HepG2 (cell line): ENCODE measurements around the gene SRC. TPM values are rescaled to one million over a fixed set of nuclear protein-coding genes. Genes with fewer than 3 reads are reported as not detected.

Experiments
- CREB1 ChIP-seq, 2 experiments: fragments of 450-650 bp in 1 of 2; IDR thresholded peaks; 2 replicates each; pipeline ENCODE4 v1.6.1; 2016 to 2017; ENCODE audit warnings: control low read depth in 1 of 2, mild to moderate bottlenecking in 1 of 2, missing compliant biosample characterization in 1 of 2, missing genetic modification characterization in 1 of 2
- FOXC1 ChIP-seq: sonication (generic); formaldehyde crosslinking; IDR thresholded peaks from 2 replicates; pipeline ENCODE4 v1.8.0; 2022; ENCODE audit warnings: mild to moderate bottlenecking, missing genetic modification reagents, borderline replicate concordance
- KLF16 ChIP-seq, 2 experiments: sonication (generic) in 1 of 2; formaldehyde crosslinking in 1 of 2; IDR thresholded peaks; 2 replicates each; pipeline versions ENCODE4 v1.6.1 to v1.8.0; 2016 to 2023; ENCODE audit warnings: missing genetic modification reagents in 2 of 2, missing compliant biosample characterization in 1 of 2
- MXD3 ChIP-seq: IDR thresholded peaks from 2 replicates; pipeline ENCODE4 v1.6.1; 2016; ENCODE audit warnings: mild to moderate bottlenecking, missing biosample characterization, missing genetic modification reagents
- NAIF1 ChIP-seq: sonication (generic); formaldehyde crosslinking; IDR thresholded peaks from 2 replicates; pipeline ENCODE4 v1.5.0; 2020; ENCODE audit warnings: mild to moderate bottlenecking, missing genetic modification reagents, borderline replicate concordance
- NFYC ChIP-seq: IDR thresholded peaks from 2 replicates; pipeline ENCODE4 v1.6.1; 2016; ENCODE audit warnings: missing genetic modification reagents, missing compliant biosample characterization
- RXRB ChIP-seq: IDR thresholded peaks from 2 replicates; pipeline ENCODE4 v1.6.1; 2016; ENCODE audit warnings: borderline replicate concordance, missing genetic modification reagents, missing compliant biosample characterization
- SNAPC4 ChIP-seq: sonication (generic); formaldehyde crosslinking; IDR thresholded peaks from 2 replicates; pipeline ENCODE4 v1.4.0; 2020; ENCODE audit warnings: mild to moderate bottlenecking, missing genetic modification reagents
- STAG1 ChIP-seq: sonication (generic); formaldehyde crosslinking; IDR thresholded peaks from 2 replicates; pipeline ENCODE4 v1.4.0; 2020; ENCODE audit warnings: missing genetic modification reagents
- TBL1XR1 ChIP-seq: fragments of 150-350 bp; IDR thresholded peaks from 2 replicates; pipeline ENCODE4 v1.6.1; 2014; ENCODE audit warnings: borderline replicate concordance, low read length; ENCODE audit not compliant: partially characterized antibody
- TFDP1 ChIP-seq: IDR thresholded peaks from 2 replicates; pipeline ENCODE4 v1.6.1; 2016; ENCODE audit warnings: missing compliant biosample characterization, missing genetic modification reagents, borderline replicate concordance
- U2AF2 ChIP-seq: fragments of 200-400 bp; formaldehyde crosslinking; IDR thresholded peaks from 2 replicates; pipeline ENCODE4 v1.6.1; 2017; ENCODE audit warnings: low read depth, mild to moderate bottlenecking, low read length
- ZNF326 ChIP-seq: sonication (generic); formaldehyde crosslinking; IDR thresholded peaks from 2 replicates; pipeline ENCODE4 v1.4.0; 2020; ENCODE audit warnings: missing genetic modification reagents, borderline replicate concordance
- ZNF414 ChIP-seq: sonication (generic); formaldehyde crosslinking; IDR thresholded peaks from 2 replicates; pipeline ENCODE4 v1.5.0; 2020; ENCODE audit warnings: missing genetic modification reagents
- ZNF441 ChIP-seq: sonication (generic); formaldehyde crosslinking; IDR thresholded peaks from 2 replicates; pipeline ENCODE4 v1.7.0; 2021; ENCODE audit warnings: missing genetic modification reagents, borderline replicate concordance
- ZNF574 ChIP-seq: sonication (generic); formaldehyde crosslinking; IDR thresholded peaks from 2 replicates; pipeline ENCODE4 v1.4.0; 2020; ENCODE audit warnings: missing genetic modification reagents
- ZNF629 ChIP-seq: sonication (generic); formaldehyde crosslinking; conservative IDR thresholded peaks from 2 replicates; pipeline ENCODE4 v1.5.0; 2020; ENCODE audit warnings: missing genetic modification reagents
- ZSCAN12 ChIP-seq: sonication (generic); formaldehyde crosslinking; IDR thresholded peaks from 2 replicates; pipeline ENCODE4 v1.9.0; 2021; ENCODE audit warnings: mild to moderate bottlenecking, missing genetic modification reagents
- polyA plus RNA-seq, 8 experiments: library from polyadenylated mRNA; depleted of rRNA in 3 of 8; stranded (reverse) in 7 of 8; unstranded in 1 of 8; fragments of >200 nt; fragmentation: Illumina TruSeq in 4 of 8; extraction: Trizol in 4 of 8; gene quantifications; 2 replicates each; pipeline versions ENCODE4 v1.2.1 to v1.2.3, GENCODE V29; 2011 to 2016; ENCODE audit warnings: low read depth in 4 of 8, missing spikeins in 1 of 8, mixed read lengths in 1 of 8; ENCODE audit not compliant: insufficient read depth in 1 of 8
- total RNA-seq, 5 experiments: library from RNA; depleted of rRNA; stranded (reverse); fragments of >200 nt; fragmentation: Illumina TruSeq; extraction: Trizol; gene quantifications; 2 replicates each; pipeline ENCODE4 v1.2.3, GENCODE V29; 2016; ENCODE audit warnings: low read depth in 1 of 5

Gene SRC
- total and polyA plus RNA-seq, 2 of the 13 experiments (the other 11 are each of a cell fraction or from before 2014, with no cell fraction given), result 54.7 to 192 TPM

GRCh38 chr20:37379967-37380828 is 34.3 kb downstream of the SRC start (continued):
- TF ChIP-seq RXRB (CRISPR knock-in tag) (peak; percentile 67; the same call in 1 of the 2 replicates), ZNF574 (no peak), ZNF441 (no peak), NAIF1 (CRISPR knock-in tag) (no peak), NFYC (CRISPR knock-in tag) (no peak), ZSCAN12 (no peak), FOXC1 (CRISPR knock-in tag) (no peak), MXD3 (no peak), KLF16 (CRISPR knock-in tag; IDR thresholded peaks at IDR 0.05) (peak in 1 of 2 experiments; percentile 54; a peak in 1 of 4 replicates), CREB1 (IDR thresholded peaks at IDR 0.05) (no peak), CREB1 (CRISPR knock-in tag; IDR thresholded peaks at IDR 0.05) (peak; percentile 58), TFDP1 (CRISPR knock-in tag) (no peak), STAG1 (peak; percentile 14; the same call in 1 of the 2 replicates), SNAPC4 (no peak), ZNF414 (CRISPR knock-in tag) (no peak), ZNF326 (no peak), ZNF629 (peak; percentile 67), U2AF2 (no peak), TBL1XR1 (no peak)
